ENCODE data around the gene IL4I1. TPM values are rescaled to one million over a fixed set of nuclear protein-coding genes. Genes with fewer than 3 reads are reported as not detected.

Gene IL4I1
- total and polyA plus RNA-seq, 4 donors, result 3.6 to 21.2 (median 3.8) TPM

- DNase-seq (peak; percentile 11 to 41 (median 41)), ATAC-seq (ENCODE audit: insufficient read depth, low FRiP score) (no peak)
- H3K27ac ChIP-seq (ENCODE audit: low read depth in 1 of 2, low read length in 1 of 2), result peak overlapping the region in 1 of 2 donors; percentile 11
- H3K36me3 ChIP-seq (ENCODE audit: control insufficient read depth in 4 of 4, insufficient read depth in 4 of 4, low read length in 4 of 4), result peaks cover 10 to 43% (median 31%) of the 10 kb centered on the region in 4 donors
- H3K9ac ChIP-seq (ENCODE audit: insufficient read depth in 1 of 2, low read length in 2 of 2), result no peak overlapping the region
- no peak overlapping the region for H3K4me3 ChIP-seq
- peaks cover 0 to 3% (median 0%) of the 10 kb centered on the region in 5 donors for H3K4me1 ChIP-seq (ENCODE audit: control insufficient read depth in 5 of 5, insufficient read depth in 5 of 5, low read length in 5 of 5)
- TF ChIP-seq, protein P1, sequence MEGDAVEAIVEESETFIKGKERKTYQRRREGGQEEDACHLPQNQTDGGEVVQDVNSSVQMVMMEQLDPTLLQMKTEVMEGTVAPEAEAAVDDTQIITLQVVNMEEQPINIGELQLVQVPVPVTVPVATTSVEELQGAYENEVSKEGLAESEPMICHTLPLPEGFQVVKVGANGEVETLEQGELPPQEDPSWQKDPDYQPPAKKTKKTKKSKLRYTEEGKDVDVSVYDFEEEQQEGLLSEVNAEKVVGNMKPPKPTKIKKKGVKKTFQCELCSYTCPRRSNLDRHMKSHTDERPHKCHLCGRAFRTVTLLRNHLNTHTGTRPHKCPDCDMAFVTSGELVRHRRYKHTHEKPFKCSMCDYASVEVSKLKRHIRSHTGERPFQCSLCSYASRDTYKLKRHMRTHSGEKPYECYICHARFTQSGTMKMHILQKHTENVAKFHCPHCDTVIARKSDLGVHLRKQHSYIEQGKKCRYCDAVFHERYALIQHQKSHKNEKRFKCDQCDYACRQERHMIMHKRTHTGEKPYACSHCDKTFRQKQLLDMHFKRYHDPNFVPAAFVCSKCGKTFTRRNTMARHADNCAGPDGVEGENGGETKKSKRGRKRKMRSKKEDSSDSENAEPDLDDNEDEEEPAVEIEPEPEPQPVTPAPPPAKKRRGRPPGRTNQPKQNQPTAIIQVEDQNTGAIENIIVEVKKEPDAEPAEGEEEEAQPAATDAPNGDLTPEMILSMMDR (IDR thresholded peaks at IDR 0.05; ENCODE audit: control extremely low read depth, extremely low read depth), result no peak
- H3K27me3 ChIP-seq (ENCODE audit: control insufficient read depth in 3 of 3, insufficient read depth in 3 of 3, low read length in 2 of 3), result no peaks in the 10 kb centered on the region
- 74 to 81% methylated on average over 21 of the region's 21 CpGs for WGBS, 2 donors
- no peaks in the 10 kb centered on the region for H3K9me3 ChIP-seq (ENCODE audit: control insufficient read depth in 4 of 4, insufficient read depth in 3 of 4, low read length in 3 of 4)
Observed at GRCh38 chr19:49912965-49913685, 16.4 kb upstream of the IL4I1 start.

DNA sequence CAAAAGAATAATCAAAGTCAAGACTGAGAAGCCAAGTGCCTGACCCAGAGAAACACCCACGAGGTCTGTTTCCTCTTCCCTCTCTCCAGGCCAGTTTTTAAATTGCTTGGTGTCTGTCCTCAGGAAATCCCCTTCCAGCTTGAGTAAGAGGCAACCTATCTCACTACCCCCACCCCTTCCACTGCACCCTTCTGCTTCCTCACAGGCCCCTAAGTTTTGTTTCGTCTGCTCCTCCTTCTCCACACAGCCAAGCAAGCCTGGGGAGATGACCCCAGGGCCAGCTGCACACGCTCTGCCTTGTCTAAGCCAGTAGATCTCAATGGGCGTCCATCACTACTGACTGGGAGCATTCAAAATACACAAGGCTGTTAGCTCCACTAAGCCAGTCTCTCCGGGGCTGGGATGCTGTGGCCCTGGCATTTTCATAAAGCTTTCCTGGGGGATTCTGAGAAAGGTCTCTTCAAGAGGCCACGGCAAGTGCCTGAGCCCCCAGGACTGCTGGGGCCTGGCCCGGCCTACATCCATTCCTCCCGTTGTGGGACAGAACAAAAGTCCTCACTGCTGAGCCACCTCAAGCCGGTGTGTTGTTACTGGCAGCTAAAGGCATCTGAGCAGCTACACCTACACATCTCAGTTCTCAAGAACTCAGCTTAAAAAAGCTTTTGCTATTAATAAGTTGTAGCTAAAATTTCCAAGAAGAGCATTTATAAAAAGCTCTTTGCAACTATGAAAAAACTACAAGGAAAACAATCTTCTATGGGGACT is 14.9 kb upstream of the IL4I1 start:
- H3K4me3 ChIP-seq, result no peak overlapping the region
- no peak overlapping the region for H3K9ac ChIP-seq (ENCODE audit: insufficient read depth in 1 of 2, low read length in 2 of 2)
- H3K36me3 ChIP-seq (ENCODE audit: control insufficient read depth in 4 of 4, insufficient read depth in 4 of 4, low read length in 4 of 4), result peaks cover 10 to 47% (median 38%) of the 10 kb centered on the region in 4 donors
- peak overlapping the region in 1 of 2 donors; percentile 2 for H3K27ac ChIP-seq (ENCODE audit: low read depth in 1 of 2, low read length in 1 of 2)
- ATAC-seq (ENCODE audit: insufficient read depth, low FRiP score), result peak; percentile 31
- DNase-seq, result peak in 1 of 3 donors; percentile 18
- H3K27me3 ChIP-seq (ENCODE audit: control insufficient read depth in 3 of 3, insufficient read depth in 3 of 3, low read length in 2 of 3), result no peaks in the 10 kb centered on the region
- TF ChIP-seq, protein P1 (IDR thresholded peaks at IDR 0.05; ENCODE audit: control extremely low read depth, extremely low read depth), result no peak
- peaks cover 0 to 3% (median 0%) of the 10 kb centered on the region in 5 donors for H3K4me1 ChIP-seq (ENCODE audit: control insufficient read depth in 5 of 5, insufficient read depth in 5 of 5, low read length in 5 of 5)
- H3K9me3 ChIP-seq (ENCODE audit: control insufficient read depth in 4 of 4, insufficient read depth in 3 of 4, low read length in 3 of 4), result no peaks in the 10 kb centered on the region
- 56 to 57% methylated on average over 9 of the region's 9 CpGs for WGBS, 2 donors

DNA sequence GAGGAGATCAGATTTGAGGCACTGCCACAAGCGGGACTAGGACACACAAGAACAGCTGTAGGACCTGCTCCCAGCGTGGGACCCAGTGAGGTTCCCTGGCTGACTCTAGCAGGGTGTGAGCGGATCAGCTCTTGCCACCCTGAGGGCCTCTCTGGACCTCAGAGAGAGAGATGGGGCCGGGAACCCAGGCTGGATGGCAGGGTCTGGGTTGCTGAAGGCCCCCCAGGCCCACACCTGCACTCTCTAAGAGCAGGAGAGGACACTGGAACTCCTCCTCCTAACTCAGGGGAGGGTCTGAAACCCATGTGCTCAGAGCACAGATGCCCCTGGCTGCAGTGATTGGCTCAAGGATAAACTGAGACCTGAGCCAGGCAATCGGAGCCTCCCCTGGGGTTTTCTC is 13.5 kb upstream of the IL4I1 start:
- TF ChIP-seq, protein P1 (IDR thresholded peaks at IDR 0.05; ENCODE audit: control extremely low read depth, extremely low read depth), result no peak
- H3K36me3 ChIP-seq (ENCODE audit: control insufficient read depth in 4 of 4, insufficient read depth in 4 of 4, low read length in 4 of 4), result peaks cover 7 to 44% (median 33%) of the 10 kb centered on the region in 4 donors
- no peak overlapping the region for H3K4me3 ChIP-seq
- H3K27me3 ChIP-seq (ENCODE audit: control insufficient read depth in 3 of 3, insufficient read depth in 3 of 3, low read length in 2 of 3), result no peaks in the 10 kb centered on the region
- H3K27ac ChIP-seq (ENCODE audit: low read depth in 1 of 2, low read length in 1 of 2), result no peak overlapping the region
- H3K9me3 ChIP-seq (ENCODE audit: control insufficient read depth in 4 of 4, insufficient read depth in 3 of 4, low read length in 3 of 4), result no peaks in the 10 kb centered on the region
- H3K4me1 ChIP-seq (ENCODE audit: control insufficient read depth in 5 of 5, insufficient read depth in 5 of 5, low read length in 5 of 5), result peaks cover 0 to 3% (median 0%) of the 10 kb centered on the region in 5 donors
- WGBS, 2 donors, result 97% methylated on average over 5 of the region's 5 CpGs
- DNase-seq (no peak), ATAC-seq (ENCODE audit: insufficient read depth, low FRiP score) (no peak)
- no peak overlapping the region for H3K9ac ChIP-seq (ENCODE audit: insufficient read depth in 1 of 2, low read length in 2 of 2)
